ENCODE data around the gene KIAA1217.

The KIAA1217 gene

DNA sequence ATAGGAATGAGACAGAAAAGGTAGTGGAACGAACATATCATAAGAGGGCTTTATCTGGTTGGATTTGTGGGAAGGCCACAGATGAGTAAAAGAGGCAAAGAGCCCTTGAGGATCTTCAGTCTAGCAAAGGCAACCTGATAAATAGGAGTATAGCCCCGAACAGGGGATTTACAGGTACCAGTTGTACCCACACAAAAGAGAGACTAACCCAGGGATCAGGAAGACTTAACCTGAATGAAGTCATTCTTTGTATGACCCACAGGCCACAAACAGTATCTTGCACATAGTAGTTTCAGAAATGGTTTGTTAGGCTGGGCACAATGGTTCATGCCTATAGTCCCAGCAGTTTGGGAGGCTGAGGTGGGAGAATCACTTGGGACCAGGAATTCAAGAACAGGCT, 306.5 kb downstream of the KIAA1217 start:
- DNase-seq, result no peak

GRCh38 chr10:24518411-24518810, 309.5 kb downstream of the KIAA1217 start:
- no peak for DNase-seq

DNA sequence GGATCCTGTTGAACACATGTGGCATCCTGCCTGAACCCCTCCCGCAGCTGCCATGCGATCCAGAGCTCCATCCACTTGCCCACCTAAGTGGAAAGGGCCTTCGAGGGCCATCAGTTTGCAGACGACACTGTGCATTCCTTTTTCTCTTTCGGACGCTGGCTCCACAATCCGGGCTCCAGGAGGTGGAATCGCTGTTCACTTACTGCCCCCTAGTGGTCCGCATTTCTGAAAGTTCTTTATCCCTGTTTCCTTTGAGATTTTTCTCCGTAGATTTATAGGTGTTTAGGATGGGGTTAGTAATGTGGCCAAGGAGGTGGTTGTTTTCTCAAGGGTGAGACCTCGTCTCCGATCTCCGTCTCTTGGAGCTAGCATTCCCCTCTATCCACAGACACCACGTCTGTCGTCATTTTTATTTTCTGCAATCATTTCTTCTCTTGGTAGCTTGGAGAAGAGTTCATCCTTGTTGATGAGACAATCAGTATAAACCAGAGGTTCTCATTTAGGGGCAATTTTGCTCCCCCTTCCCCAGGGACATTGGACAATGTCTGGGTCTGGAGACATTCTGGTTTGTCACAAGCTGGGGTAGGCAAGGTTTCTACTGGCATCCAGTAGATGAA, 310.2 kb downstream of the KIAA1217 start:
- peak; percentile 28 for DNase-seq

- DNase-seq, result no peak
Measured at GRCh38 chr10:24519950-24520349, 311.0 kb downstream of the KIAA1217 start.

- no peak for DNase-seq
Measured at GRCh38 chr10:24524314-24524713, 315.4 kb downstream of the KIAA1217 start.

DNA sequence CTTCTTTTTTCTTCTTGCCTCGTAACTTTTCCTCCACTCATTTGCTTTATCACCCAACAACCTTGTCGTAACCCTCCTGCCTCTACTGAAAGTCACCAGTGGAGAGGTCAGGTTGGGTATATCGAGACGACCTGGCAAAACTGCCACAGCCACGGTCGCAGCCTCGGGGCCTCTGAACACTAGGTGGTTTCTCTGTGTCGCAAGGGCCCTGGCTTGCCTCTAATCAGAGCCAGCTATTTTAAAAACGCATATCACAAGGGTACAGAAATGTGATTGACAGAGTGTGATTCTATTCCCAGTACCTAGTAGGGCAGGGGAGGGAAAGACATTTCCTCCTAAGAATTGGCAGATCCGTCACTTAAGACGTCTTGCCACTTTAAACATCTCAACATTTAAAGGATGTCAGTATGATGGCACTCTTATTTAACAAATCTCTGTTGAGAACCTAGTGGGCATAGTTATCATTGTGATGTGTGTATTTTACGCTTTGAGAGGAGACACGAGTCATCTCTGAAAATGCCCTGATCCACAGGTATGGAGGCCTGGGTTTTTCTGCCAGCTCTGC, 317.2 kb downstream of the KIAA1217 start:
- DNase-seq, result no peak

DNA sequence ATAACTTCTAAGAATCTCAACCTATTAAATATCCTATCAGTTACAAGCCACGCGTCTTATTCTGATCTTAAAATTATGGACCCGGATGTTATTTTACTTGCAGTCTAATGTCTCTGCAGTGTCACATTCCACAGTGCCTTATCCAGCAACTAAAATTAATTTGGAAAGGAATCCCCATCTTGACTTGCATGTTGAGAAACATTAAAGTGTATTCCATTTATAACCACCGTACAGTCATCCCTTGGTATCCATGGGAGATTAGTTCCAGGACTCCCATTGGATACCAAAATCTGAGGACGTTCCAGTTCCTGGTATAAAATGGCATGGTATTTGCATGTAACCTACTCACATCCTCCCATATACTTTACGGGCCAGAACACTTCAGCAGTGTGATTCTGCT, 320.0 kb downstream of the KIAA1217 start:
- DNase-seq, result no peak

- no peak for DNase-seq
Measured at GRCh38 chr10:24531439-24531838, 322.5 kb downstream of the KIAA1217 start.

DNA sequence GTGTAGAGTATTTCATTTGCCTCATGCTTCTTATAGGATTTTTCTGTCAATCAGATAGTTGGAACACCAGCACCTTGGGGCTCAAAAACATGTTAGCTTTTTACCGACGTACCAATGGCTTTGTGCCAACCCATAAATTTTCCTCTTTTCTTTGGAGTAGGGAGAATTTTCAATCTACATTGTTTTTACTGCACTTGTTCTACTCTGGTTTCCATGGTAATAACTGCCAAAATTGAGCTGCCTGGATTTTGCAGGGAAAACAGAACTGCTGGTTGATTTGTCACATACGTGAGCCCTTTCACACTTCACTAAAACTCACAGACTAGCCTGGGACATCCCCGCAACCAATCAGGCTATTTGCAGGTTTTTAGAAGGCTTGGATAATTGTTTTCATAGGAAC, 325.0 kb downstream of the KIAA1217 start:
- DNase-seq, result no peak

GRCh38 chr10:24536636-24537035, 327.7 kb downstream of the KIAA1217 start:
- DNase-seq, result no peak

- no peak for DNase-seq
Measured at GRCh38 chr10:24541239-24541753, 332.4 kb downstream of the KIAA1217 start.

GRCh38 chr10:24542314-24543270, 333.7 kb downstream of the KIAA1217 start:
- no peak for DNase-seq

DNA sequence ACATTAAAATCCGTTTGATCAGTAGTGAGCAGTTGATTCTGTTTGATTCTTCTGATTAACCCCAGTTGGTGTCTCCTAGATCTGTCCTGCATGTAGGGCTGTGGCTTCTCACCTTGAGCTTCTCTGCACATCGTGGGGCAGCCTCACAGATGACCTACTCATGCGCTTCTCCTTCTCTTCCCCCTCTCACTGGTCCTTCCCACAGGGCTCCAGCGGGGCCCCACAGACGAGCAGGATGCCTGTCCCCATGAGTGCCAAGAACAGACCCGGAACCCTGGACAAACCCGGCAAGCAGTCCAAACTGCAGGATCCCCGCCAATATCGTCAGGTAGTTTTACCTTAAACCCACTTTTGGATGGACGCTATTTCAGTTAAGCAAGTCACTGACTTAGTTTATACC, 335.8 kb downstream of the KIAA1217 start:
- DNase-seq, result no peak

DNA sequence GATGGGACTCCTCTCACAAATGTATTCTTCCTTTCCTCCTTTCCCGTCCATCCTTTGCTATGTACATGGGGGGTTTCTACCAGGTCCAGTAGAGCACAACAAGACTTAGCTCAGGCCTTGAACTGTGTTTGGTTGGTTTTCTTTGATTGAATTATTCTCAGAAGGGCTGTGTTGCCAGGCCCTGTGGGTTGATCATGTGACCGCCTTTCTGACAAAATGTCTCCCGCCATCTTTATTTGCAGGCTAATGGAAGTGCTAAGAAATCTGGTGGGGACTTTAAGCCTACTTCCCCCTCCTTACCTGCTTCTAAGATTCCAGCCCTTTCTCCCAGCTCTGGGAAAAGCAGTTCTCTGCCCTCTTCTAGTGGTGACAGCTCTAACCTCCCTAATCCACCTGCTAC, 336.6 kb downstream of the KIAA1217 start:
- DNase-seq, result no peak

DNA sequence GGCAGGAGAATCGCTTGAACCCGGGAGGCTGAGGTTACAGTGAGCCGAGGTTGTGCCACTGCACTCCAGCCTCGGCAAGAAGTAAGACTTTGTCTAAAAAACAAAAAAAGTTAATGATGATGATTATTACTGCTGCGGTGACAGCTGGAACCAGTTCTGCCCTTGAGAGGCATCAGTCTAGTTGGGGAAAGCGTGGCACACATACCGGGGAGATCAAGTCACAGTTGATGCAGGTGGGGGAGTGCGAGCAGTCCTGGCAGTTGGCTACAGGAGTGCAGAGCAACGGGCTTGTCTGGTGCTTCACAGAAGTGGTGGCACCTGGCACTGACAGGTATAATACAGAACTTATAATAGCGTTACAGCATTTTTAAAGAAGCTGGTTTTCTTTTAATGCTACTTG, 341.7 kb downstream of the KIAA1217 start:
- no peak for DNase-seq

GRCh38 chr10:24551161-24551560, 342.2 kb downstream of the KIAA1217 start:
- DNase-seq, result no peak

GRCh38 chr10:24552346-24553016, 343.5 kb downstream of the KIAA1217 start:
- no peak for DNase-seq

- no peak for DNase-seq
Measured at GRCh38 chr10:24553051-24553612, 344.2 kb downstream of the KIAA1217 start.

DNA sequence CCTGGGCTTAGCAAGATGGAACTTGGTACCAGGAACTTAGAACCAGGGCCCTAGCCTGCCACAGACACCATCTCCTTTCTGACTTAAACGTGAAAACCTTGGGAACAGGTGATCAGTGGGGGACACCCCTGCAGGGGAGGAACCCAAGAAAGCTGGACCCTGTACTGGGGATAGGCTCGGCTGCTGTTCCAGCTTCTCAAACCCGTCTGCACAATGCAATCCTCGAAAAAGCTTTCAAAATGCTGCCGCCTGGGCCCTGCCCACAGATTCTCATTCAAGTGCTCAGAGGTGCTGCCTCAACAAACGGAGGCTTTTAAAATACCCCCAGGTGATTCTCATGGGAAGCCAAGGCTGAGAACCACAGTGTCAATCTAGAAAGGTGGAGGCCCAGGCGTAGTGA, 345.1 kb downstream of the KIAA1217 start:
- no peak for DNase-seq

DNA sequence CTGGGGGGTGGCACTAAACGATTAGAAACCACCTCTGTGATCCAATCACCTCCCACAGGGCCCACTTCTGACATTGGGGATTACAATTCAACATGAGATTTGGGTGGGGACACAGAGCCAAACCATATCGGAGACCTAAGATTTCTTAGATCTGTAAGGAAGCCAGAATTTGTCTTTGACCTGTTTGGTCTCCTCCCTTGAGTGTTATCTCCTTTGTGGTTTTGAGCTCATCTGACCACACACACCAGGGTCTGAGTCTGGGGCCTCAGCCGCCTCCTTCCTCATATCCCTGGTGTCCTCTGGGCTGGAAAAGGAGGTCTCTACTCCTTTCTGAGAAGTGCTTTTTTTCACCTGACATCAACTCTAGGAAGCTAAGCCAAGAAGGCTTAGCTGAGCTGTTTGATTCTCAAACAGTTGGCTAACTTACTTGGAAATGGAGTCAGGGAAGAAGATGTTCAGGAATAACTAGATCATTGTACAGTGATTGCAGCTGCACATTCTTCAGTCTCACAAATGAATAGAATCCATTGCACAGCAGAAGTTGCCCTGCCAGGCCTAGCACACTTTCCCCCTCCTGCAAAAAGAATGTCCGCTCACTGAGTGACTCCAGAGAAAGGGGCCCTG, 347.3 kb downstream of the KIAA1217 start:
- no peak for DNase-seq

GRCh38 chr10:24556750-24557742, 348.1 kb downstream of the KIAA1217 start:
- DNase-seq, result peak; percentile 47
